NCI-H1048 (cell line): ENCODE data around the gene STKLD1.
"Not testable (repeated sequence)": the region's sequence is repeated elsewhere in the genome, so short reads cannot be mapped to it uniquely, and the experiment has no call there.

Experiments
- DNase-seq: peaks from one replicate; lab custom pipeline; 2025; lab: John Stamatoyannopoulos, UW

STKLD1 gene

GRCh38 chr9:133443982-133444381 is 67.8 kb downstream of the STKLD1 start:
- no peak for DNase-seq

GRCh38 chr9:133445293-133445969 is 69.3 kb downstream of the STKLD1 start:
- no peak for DNase-seq

DNA sequence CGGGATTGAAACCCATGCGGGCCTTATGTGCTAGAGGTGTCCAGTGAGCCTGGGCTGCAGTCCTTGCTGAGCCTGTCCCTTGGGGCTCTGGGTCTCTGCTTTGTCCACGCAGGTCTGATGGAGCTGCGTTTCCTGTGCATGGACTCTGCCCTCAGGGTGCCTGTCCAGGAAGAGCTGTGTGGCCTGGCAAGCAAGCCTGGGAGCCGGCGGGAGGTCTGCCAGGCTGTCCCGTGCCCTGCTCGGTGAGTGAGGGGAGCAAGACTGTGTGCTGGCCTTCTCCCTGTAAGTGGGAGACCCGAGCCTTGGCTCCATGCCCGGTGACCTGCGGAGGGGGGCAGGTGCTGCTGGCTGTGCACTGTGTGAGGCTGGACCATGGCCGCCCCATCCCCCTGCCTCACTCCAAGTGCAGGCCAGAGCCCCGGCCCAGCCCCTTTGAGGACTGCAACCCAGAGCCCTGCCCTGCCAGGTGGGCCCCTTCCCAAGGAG is 72.4 kb downstream of the STKLD1 start:
- no peak for DNase-seq

GRCh38 chr9:133449760-133450159 is 73.6 kb downstream of the STKLD1 start:
- no peak for DNase-seq

GRCh38 chr9:133451865-133452264 is 75.7 kb downstream of the STKLD1 start:
- not testable (repeated sequence) for DNase-seq

DNA sequence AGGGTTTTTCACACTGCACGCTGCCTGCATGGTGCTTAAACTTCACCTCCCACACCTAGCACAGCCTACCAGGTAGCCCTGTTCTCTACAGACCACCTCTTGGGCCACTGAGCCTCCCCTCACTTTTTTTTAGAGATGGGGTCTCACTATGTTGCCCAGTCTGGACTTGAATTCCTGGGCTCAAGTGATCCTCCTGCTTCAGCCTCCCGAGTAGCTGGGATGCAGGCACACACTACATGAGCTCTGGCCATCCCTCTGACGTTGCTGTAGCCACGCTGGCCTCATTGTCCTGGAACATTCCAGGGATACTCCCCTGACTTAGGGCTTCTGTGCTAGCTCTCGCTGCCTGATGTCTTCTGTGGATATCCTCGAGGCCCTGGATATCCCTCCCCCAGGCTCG is 76.4 kb downstream of the STKLD1 start:
- DNase-seq = no peak

- no peak for DNase-seq
These were observed 77.5 kb downstream of the STKLD1 start for GRCh38 chr9:133453651-133454050.

GRCh38 chr9:133454325-133454724 is 78.2 kb downstream of the STKLD1 start:
- no peak for DNase-seq

- DNase-seq = no peak
These were observed 78.9 kb downstream of the STKLD1 start for GRCh38 chr9:133454943-133455673.
